PC-3 (cell line): ENCODE data around the gene WDR38.

Source experiments
- EZH2 ChIP-seq: fragments of 300-600 bp; sonication (generic); IDR thresholded peaks from one replicate; pipeline ENCODE4 v1.6.1; 2017; ENCODE audit warnings: antibody characterized with exemption, mild to moderate bottlenecking, low read length; ENCODE audit not compliant: unreplicated experiment
- EZH2phosphoT487 ChIP-seq: fragments of 300-600 bp; sonication (generic); IDR thresholded peaks from 2 replicates; pipeline ENCODE4 v1.6.1; 2018; ENCODE audit warnings: mild to moderate bottlenecking, antibody characterized with exemption, low read length, borderline replicate concordance
- TF ChIP-seq, protein P1 (sequence below): fragments of 300-600 bp; sonication (generic); conservative IDR thresholded peaks from 2 replicates; pipeline ENCODE4 v1.5.1; 2017; ENCODE audit warnings: antibody characterized with exemption, low read depth, mild to moderate bottlenecking, low read length

DNA sequence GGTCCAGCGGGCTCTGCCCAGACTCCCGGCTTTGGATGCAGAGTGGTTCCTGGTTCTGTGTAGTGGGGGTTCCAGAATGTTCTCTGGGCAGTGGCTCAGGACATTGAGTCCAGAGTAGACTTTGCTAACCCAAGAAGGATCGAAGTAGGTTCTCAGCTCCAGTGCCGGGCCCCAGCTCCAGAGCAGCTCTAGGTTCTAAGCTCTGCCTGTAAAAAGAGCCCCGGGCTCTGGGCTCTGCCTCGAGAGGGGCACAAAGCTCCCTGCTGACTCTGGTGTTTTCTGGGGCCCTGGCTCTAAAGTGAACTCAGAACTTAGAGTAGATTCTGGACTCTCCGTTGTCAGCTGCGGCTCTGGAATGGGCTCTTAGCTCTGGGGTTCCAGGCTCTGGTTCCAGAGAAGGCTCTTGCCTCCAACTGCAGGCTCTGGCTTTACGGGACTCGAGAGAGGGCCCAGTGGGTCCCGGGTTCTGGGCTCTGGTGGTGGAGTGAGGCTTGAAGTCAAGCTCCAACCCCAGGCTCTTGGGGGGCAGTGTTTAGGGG, 414 bp downstream of the WDR38 start:
- TF ChIP-seq, protein P1, sequence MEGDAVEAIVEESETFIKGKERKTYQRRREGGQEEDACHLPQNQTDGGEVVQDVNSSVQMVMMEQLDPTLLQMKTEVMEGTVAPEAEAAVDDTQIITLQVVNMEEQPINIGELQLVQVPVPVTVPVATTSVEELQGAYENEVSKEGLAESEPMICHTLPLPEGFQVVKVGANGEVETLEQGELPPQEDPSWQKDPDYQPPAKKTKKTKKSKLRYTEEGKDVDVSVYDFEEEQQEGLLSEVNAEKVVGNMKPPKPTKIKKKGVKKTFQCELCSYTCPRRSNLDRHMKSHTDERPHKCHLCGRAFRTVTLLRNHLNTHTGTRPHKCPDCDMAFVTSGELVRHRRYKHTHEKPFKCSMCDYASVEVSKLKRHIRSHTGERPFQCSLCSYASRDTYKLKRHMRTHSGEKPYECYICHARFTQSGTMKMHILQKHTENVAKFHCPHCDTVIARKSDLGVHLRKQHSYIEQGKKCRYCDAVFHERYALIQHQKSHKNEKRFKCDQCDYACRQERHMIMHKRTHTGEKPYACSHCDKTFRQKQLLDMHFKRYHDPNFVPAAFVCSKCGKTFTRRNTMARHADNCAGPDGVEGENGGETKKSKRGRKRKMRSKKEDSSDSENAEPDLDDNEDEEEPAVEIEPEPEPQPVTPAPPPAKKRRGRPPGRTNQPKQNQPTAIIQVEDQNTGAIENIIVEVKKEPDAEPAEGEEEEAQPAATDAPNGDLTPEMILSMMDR, result no peak
- no peak for TF ChIP-seq EZH2phosphoT487
- TF ChIP-seq EZH2, result no peak
